ENCODE results near the gene NTRK1.

GRCh38 chr1:156911577-156912298, 51.1 kb downstream of the NTRK1 start:
- TF ChIP-seq CTCF (IDR thresholded peaks at IDR 0.05; ENCODE audit: low read depth, low read length, missing input control) (no peak), TAF1 (conservative IDR thresholded peaks at IDR 0.05) (no peak), SP1 (IDR thresholded peaks at IDR 0.05) (no peak), RAD21 (IDR thresholded peaks at IDR 0.05) (no peak), GABPA (IDR thresholded peaks at IDR 0.05 in 1 of 2, conservative IDR thresholded peaks at IDR 0.05 in 1 of 2) (no peak), JUND (IDR thresholded peaks at IDR 0.05) (no peak), MAX (IDR thresholded peaks at IDR 0.05) (no peak)
- TF ChIP-seq, protein P1, sequence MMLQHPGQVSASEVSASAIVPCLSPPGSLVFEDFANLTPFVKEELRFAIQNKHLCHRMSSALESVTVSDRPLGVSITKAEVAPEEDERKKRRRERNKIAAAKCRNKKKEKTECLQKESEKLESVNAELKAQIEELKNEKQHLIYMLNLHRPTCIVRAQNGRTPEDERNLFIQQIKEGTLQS (IDR thresholded peaks at IDR 0.05), result no peak
- TF ChIP-seq, protein P2, sequence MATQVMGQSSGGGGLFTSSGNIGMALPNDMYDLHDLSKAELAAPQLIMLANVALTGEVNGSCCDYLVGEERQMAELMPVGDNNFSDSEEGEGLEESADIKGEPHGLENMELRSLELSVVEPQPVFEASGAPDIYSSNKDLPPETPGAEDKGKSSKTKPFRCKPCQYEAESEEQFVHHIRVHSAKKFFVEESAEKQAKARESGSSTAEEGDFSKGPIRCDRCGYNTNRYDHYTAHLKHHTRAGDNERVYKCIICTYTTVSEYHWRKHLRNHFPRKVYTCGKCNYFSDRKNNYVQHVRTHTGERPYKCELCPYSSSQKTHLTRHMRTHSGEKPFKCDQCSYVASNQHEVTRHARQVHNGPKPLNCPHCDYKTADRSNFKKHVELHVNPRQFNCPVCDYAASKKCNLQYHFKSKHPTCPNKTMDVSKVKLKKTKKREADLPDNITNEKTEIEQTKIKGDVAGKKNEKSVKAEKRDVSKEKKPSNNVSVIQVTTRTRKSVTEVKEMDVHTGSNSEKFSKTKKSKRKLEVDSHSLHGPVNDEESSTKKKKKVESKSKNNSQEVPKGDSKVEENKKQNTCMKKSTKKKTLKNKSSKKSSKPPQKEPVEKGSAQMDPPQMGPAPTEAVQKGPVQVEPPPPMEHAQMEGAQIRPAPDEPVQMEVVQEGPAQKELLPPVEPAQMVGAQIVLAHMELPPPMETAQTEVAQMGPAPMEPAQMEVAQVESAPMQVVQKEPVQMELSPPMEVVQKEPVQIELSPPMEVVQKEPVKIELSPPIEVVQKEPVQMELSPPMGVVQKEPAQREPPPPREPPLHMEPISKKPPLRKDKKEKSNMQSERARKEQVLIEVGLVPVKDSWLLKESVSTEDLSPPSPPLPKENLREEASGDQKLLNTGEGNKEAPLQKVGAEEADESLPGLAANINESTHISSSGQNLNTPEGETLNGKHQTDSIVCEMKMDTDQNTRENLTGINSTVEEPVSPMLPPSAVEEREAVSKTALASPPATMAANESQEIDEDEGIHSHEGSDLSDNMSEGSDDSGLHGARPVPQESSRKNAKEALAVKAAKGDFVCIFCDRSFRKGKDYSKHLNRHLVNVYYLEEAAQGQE (IDR thresholded peaks at IDR 0.05), result no peak

Data from liver (tissue), 3 donors.